Astrocyte (in vitro differentiated cells and primary cell): ENCODE measurements around the gene MBOAT7. TPM values are rescaled to one million over a fixed set of nuclear protein-coding genes. Genes with fewer than 3 reads are reported as not detected.
A peak's percentile ranks its signal among the peaks of the same experiment; 100 is the strongest.

Experiments
- DNase-seq: peaks from one replicate; pipeline ENCODE4 v3.0.0-alpha.2; 2010; ENCODE audit warnings: low read depth
- FAIRE-seq: peaks from 2 replicates; lab custom pipeline; 2011; peaks lifted over from hg19 to GRCh38; lab: Jason Lieb, UNC
- H2AFZ ChIP-seq: 2 replicates; pipeline ENCODE4 v1.6.0; 2012; ENCODE audit warnings: low read depth, low read length, inconsistent platforms
- H3K27ac ChIP-seq: 2 replicates; pipeline ENCODE4 v1.5.1; 2011; ENCODE audit warnings: low read depth, low read length, inconsistent platforms
- H3K27me3 ChIP-seq: 2 replicates; pipeline ENCODE4 v1.6.0; 2011; ENCODE audit warnings: low read length, inconsistent platforms; ENCODE audit not compliant: insufficient read depth
- H3K36me3 ChIP-seq: 2 replicates; pipeline ENCODE4 v1.5.1; 2011; ENCODE audit warnings: low read length, inconsistent platforms; ENCODE audit not compliant: insufficient read depth
- H3K4me1 ChIP-seq: 2 replicates; pipeline ENCODE4 v1.5.1; 2011; ENCODE audit warnings: low read length, inconsistent platforms; ENCODE audit not compliant: insufficient read depth
- H3K4me2 ChIP-seq: 2 replicates; pipeline ENCODE4 v1.6.0; 2012; ENCODE audit warnings: low read length, inconsistent platforms
- H3K4me3 ChIP-seq: 2 replicates; pipeline ENCODE4 v1.5.1; 2011; ENCODE audit warnings: low read depth, mild to moderate bottlenecking, low read length, inconsistent platforms; ENCODE audit not compliant: insufficient read depth
- H3K79me2 ChIP-seq: 2 replicates; pipeline ENCODE4 v1.6.0; 2012; ENCODE audit warnings: mild to moderate bottlenecking, low read length, inconsistent platforms; ENCODE audit not compliant: insufficient read depth
- H3K9ac ChIP-seq: 2 replicates; pipeline ENCODE4 v1.6.0; 2012; ENCODE audit warnings: mild to moderate bottlenecking, low read length, inconsistent platforms
- H3K9me3 ChIP-seq: 2 replicates; pipeline ENCODE4 v1.5.1; 2012; ENCODE audit warnings: low read depth, mild to moderate bottlenecking, low read length, inconsistent platforms; ENCODE audit not compliant: insufficient read depth
- H4K20me1 ChIP-seq: 2 replicates; pipeline ENCODE4 v1.6.0; 2012; ENCODE audit warnings: low read length, inconsistent platforms; ENCODE audit not compliant: insufficient read depth
- H3K27ac Mint-ChIP-seq: one replicate; pipeline ENCODE4 v1.8.0; 2021; ENCODE audit warnings: mild to moderate bottlenecking, mixed read lengths; ENCODE audit not compliant: unreplicated experiment
- H3K27me3 Mint-ChIP-seq: one replicate; pipeline ENCODE4 v1.8.0; 2021; ENCODE audit warnings: low read depth, mixed read lengths; ENCODE audit not compliant: unreplicated experiment
- H3K36me3 Mint-ChIP-seq: one replicate; pipeline ENCODE4 v1.8.0; 2021; ENCODE audit warnings: low read depth, mixed read lengths; ENCODE audit not compliant: unreplicated experiment
- H3K4me1 Mint-ChIP-seq: one replicate; pipeline ENCODE4 v1.8.0; 2021; ENCODE audit warnings: low read depth, mixed read lengths; ENCODE audit not compliant: unreplicated experiment
- H3K4me3 Mint-ChIP-seq: one replicate; pipeline ENCODE4 v1.8.0; 2021; ENCODE audit warnings: mild to moderate bottlenecking, moderate library complexity, mixed read lengths; ENCODE audit not compliant: unreplicated experiment
- H3K9me3 Mint-ChIP-seq: one replicate; pipeline ENCODE4 v1.8.0; 2021; ENCODE audit warnings: mild to moderate bottlenecking, mixed read lengths; ENCODE audit not compliant: unreplicated experiment
- CTCF ChIP-seq: IDR thresholded peaks from 2 replicates; pipeline ENCODE4 v1.5.1; 2011; ENCODE audit warnings: low read depth, mild to moderate bottlenecking, inconsistent platforms, low read length, moderate library complexity; ENCODE audit not compliant: insufficient read depth
- EZH2 ChIP-seq: IDR thresholded peaks from 2 replicates; pipeline ENCODE4 v1.6.1; 2012; ENCODE audit warnings: mild to moderate bottlenecking, low read length, inconsistent platforms; ENCODE audit not compliant: insufficient read depth
- total RNA-seq: library from RNA; stranded (reverse); gene quantifications from 2 replicates; pipeline ENCODE4 v1.2.1, GENCODE V29; 2021

MBOAT7 gene
- total RNA-seq, 1 donor from 2014 or later = 162 TPM

DNA sequence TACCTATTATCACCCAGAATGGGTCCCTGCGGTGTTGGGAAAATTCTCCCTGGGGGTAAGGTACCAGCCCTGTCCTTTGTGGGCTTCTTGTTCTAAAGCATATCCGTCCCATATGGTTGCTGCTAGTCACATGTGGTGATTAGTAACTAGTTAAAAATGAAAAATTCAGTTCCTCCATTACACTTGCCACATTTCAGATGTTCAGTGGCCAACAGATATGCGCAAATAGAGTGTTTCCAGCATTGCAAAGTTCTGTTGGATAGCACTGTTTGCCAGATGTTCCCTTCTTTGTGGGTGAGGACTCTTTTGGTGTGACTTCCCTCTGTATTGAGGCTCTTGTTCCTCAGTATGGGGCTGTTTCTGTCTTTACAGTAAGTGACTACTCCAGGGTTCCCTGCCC, 48.0 kb downstream of the MBOAT7 start:
- H3K27me3 Mint-ChIP-seq = no peaks in the 10 kb centered on the region
- no peak for FAIRE-seq

DNA sequence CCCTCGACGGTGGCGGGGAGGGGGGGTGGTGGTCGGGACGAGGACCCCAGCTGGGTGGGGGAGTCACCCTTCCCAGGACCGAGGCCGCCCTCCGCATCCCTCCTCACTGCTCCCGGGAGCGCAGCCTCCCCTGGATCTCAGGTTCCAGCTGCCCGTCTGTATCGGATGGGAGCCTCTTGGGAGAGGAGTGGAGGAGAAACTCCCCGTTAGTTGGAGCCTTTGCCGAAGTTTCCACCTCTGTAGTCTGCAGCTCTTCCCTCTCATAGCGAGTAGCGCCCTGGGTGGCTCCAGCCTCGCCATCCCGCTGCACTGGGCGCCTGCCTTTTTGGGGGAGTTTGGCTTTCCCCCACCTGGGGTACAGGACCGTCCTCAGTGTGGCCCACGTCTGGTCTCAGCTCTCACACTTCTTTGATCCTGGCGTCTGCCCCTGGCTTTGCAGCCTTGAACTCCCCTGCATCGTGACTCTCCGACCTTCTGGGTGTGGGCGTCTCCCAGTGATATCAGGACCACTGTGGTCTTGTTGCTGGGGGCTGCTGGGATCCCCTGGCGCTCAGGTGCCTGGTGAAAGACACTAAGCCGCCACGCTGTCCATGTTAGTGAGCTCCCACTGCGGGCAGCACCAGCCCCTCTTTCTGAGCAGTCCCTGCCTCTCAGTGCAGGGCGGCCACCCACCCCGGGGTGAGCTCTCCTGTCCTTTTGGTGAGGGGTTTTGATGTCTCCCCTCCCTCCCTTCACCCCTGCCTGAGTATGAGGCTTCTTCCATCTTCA, 50.7 kb downstream of the MBOAT7 start:
- no peaks in the 10 kb centered on the region for H3K9me3 Mint-ChIP-seq
- H3K4me1 Mint-ChIP-seq = peaks cover 23% of the 10 kb centered on the region
- peaks cover 15% of the 10 kb centered on the region for H3K36me3 Mint-ChIP-seq
- DNase-seq (no peak), FAIRE-seq (no peak)
- Histone ChIP-seq H3K79me2 (peaks cover 55% of the 10 kb centered on the region), H4K20me1 (peaks cover 52% of the 10 kb centered on the region), H3K9ac (peak overlapping the region; percentile 98), H2AFZ (no peak overlapping the region), H3K4me2 (peak overlapping the region; percentile 93), H3K27ac (no peak overlapping the region), H3K9me3 (no peaks in the 10 kb centered on the region), H3K4me3 (peak overlapping the region; percentile 72), H3K27me3 (no peaks in the 10 kb centered on the region), H3K4me1 (peaks cover 21% of the 10 kb centered on the region), H3K36me3 (peaks cover 14% of the 10 kb centered on the region)
- TF ChIP-seq EZH2 = no peak
- no peak for TF ChIP-seq CTCF
- peak overlapping the region; percentile 87 for H3K27ac Mint-ChIP-seq
- peak overlapping the region; percentile 92 for H3K4me3 Mint-ChIP-seq
- no peaks in the 10 kb centered on the region for H3K27me3 Mint-ChIP-seq

More for the DNA sequence above, 48.0 kb downstream of the MBOAT7 start:
- no peaks in the 10 kb centered on the region for H3K9me3 ChIP-seq
- DNase-seq = no peak
- Mint-ChIP-seq H3K4me1 (peaks cover 20% of the 10 kb centered on the region), H3K27ac (no peak overlapping the region), H3K36me3 (peaks cover 23% of the 10 kb centered on the region), H3K4me3 (no peak overlapping the region), H3K9me3 (no peaks in the 10 kb centered on the region)
- peaks cover 67% of the 10 kb centered on the region for H3K79me2 ChIP-seq
- H3K9ac ChIP-seq = no peak overlapping the region
- H4K20me1 ChIP-seq = peaks cover 68% of the 10 kb centered on the region
- peaks cover 16% of the 10 kb centered on the region for H3K4me1 ChIP-seq
- H3K27me3 ChIP-seq = no peaks in the 10 kb centered on the region
- TF ChIP-seq CTCF (no peak), EZH2 (no peak)
- H3K27ac ChIP-seq = no peak overlapping the region
- peaks cover 28% of the 10 kb centered on the region for H3K36me3 ChIP-seq
- no peak overlapping the region for H3K4me2 ChIP-seq
- no peak overlapping the region for H3K4me3 ChIP-seq
- no peak overlapping the region for H2AFZ ChIP-seq
